HG03025 (cell line): ENCODE results near the gene PRTG.
"Not testable (repeated sequence)": the region's sequence is repeated elsewhere in the genome, so short reads cannot be mapped to it uniquely, and the experiment has no call there.

Experiments used
- ATAC-seq: cut with Tn5 transposase; IDR thresholded peaks from one replicate; pipeline ENCODE4 v1.9.1; 2021; ENCODE audit warnings: mild to moderate bottlenecking, moderate library complexity; ENCODE audit not compliant: unreplicated experiment, low FRiP score

PRTG gene

GRCh38 chr15:55750706-55751105 is 7.8 kb upstream of the PRTG start:
- no peak for ATAC-seq

GRCh38 chr15:55743729-55744655 is 1.0 kb upstream of the PRTG start:
- no peak for ATAC-seq

GRCh38 chr15:55742498-55742926 is 440 bp downstream of the PRTG start:
- no peak for ATAC-seq

GRCh38 chr15:55741833-55742497 is 987 bp downstream of the PRTG start:
- no peak for ATAC-seq

- no peak for ATAC-seq
Measured at GRCh38 chr15:55740981-55741832, 1.7 kb downstream of the PRTG start.

GRCh38 chr15:55740359-55740878 is 2.5 kb downstream of the PRTG start:
- no peak for ATAC-seq

- no peak for ATAC-seq
Measured at GRCh38 chr15:55739641-55740040, 3.3 kb downstream of the PRTG start.

GRCh38 chr15:55738715-55739114 is 4.2 kb downstream of the PRTG start:
- ATAC-seq, result no peak

GRCh38 chr15:55737373-55737772 is 5.6 kb downstream of the PRTG start:
- ATAC-seq, result no peak

- no peak for ATAC-seq
Measured at GRCh38 chr15:55736756-55737155, 6.2 kb downstream of the PRTG start.

GRCh38 chr15:55734641-55735040 is 8.3 kb downstream of the PRTG start:
- no peak for ATAC-seq

- ATAC-seq, result not testable (repeated sequence)
Measured at GRCh38 chr15:55733461-55733860, 9.5 kb downstream of the PRTG start.

GRCh38 chr15:55721554-55722185 is 21.3 kb downstream of the PRTG start:
- ATAC-seq, result no peak

GRCh38 chr15:55715355-55716076 is 27.4 kb downstream of the PRTG start:
- no peak for ATAC-seq

- no peak for ATAC-seq
Measured at GRCh38 chr15:55714064-55714463, 28.9 kb downstream of the PRTG start.

GRCh38 chr15:55712363-55712762 is 30.6 kb downstream of the PRTG start:
- no peak for ATAC-seq

GRCh38 chr15:55710286-55710685 is 32.7 kb downstream of the PRTG start:
- ATAC-seq, result no peak

- ATAC-seq, result no peak
Measured at GRCh38 chr15:55709458-55709857, 33.5 kb downstream of the PRTG start.

GRCh38 chr15:55708720-55709119 is 34.2 kb downstream of the PRTG start:
- ATAC-seq, result no peak
